ENCODE results near the gene TBC1D13. TPM values are rescaled to one million over a fixed set of nuclear protein-coding genes. Genes with fewer than 3 reads are reported as not detected.
A peak's percentile ranks its signal among the peaks of the same experiment; 100 is the strongest.

Gene TBC1D13
- total and polyA plus RNA-seq, 9 of the 15 experiments (the other 6 are each of a cell fraction or from before 2014, with no cell fraction given), result 2.3 to 28.7 (median 11.4) TPM

- TF ChIP-seq ZNF512 (tag; IDR thresholded peaks at IDR 0.05) (no peak), CTCFL (IDR thresholded peaks at IDR 0.05; ENCODE audit: borderline replicate concordance, insufficient read depth, low read depth, low read length, poor library complexity, severe bottlenecking) (no peak), SOX6 (IDR thresholded peaks at IDR 0.05) (peak; percentile 76), ZKSCAN3 (CRISPR knock-in tag; IDR thresholded peaks at IDR 0.05) (no peak), GTF2F1 (IDR thresholded peaks at IDR 0.05; ENCODE audit: low read depth, low read length) (no peak), CBX1 (IDR thresholded peaks at IDR 0.05; ENCODE audit: low read depth) (peak; percentile 85; the same call in 1 of the 2 replicates), ZNF146 (CRISPR knock-in tag; IDR thresholded peaks at IDR 0.05; ENCODE audit: unreplicated experiment) (no peak), ZNF655 (CRISPR knock-in tag; IDR thresholded peaks at IDR 0.05) (no peak), ZNF280B (CRISPR knock-in tag; IDR thresholded peaks at IDR 0.05) (no peak), STAG1 (CRISPR knock-in tag; IDR thresholded peaks at IDR 0.05; ENCODE audit: borderline replicate concordance) (0 out of 2 replicates have a peak, but pooled peaks have one; percentile 8), FOXK1 (CRISPR knock-in tag; IDR thresholded peaks at IDR 0.05; ENCODE audit: borderline replicate concordance) (peak; percentile 95), E2F3 (CRISPR knock-in tag; IDR thresholded peaks at IDR 0.05) (no peak), ILK (tag; IDR thresholded peaks at IDR 0.05; ENCODE audit: borderline replicate concordance, low read depth) (no peak), SIX5 (IDR thresholded peaks at IDR 0.05; ENCODE audit: borderline replicate concordance in 1 of 2, insufficient read depth in 1 of 2, low read depth in 1 of 2, low read length in 2 of 2) (peak; percentile 10 to 37; a peak in 1 of 4 replicates), ZNF133 (CRISPR knock-in tag; IDR thresholded peaks at IDR 0.05) (no peak)
These were observed 15.1 kb upstream of the TBC1D13 start, which contains the start of gene ZER1 (continued) for GRCh38 chr9:128771745-128772519.
